Activated CD4-positive, alpha-beta T cell treated with anti-CD3 and anti-CD28 coated beads, Interleukin-2, amount 50 U/mL, for 4 hours (primary cell): ENCODE data around the gene PLCG2.
"Not testable (repeated sequence)": the region's sequence is repeated elsewhere in the genome, so short reads cannot be mapped to it uniquely, and the experiment has no call there.

ENCODE experiments used
- DNase-seq, 2 experiments: peaks; one replicate each; pipeline ENCODE4 v3.0.0-alpha.2; 2020

The PLCG2 gene

DNA sequence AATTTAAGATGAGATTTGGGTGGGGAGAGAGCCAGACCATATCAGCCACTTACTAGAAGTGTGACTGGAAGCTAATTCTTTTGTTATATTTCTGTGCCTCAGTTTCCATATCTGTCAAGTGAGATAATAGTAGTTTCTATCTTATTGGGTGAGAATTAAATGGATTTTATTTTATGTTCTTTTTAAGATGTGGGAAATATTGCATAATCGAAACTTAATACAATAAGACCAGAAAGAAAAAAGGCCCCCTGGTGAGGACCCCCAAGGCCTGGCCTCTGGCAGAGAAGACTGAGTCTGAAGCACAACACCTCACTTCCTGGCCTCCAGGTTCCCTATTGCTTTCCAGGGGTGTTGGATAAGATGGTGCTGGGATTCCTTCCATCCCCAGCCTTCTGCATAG, 13.7 kb downstream of the PLCG2 start:
- no peak for DNase-seq

DNA sequence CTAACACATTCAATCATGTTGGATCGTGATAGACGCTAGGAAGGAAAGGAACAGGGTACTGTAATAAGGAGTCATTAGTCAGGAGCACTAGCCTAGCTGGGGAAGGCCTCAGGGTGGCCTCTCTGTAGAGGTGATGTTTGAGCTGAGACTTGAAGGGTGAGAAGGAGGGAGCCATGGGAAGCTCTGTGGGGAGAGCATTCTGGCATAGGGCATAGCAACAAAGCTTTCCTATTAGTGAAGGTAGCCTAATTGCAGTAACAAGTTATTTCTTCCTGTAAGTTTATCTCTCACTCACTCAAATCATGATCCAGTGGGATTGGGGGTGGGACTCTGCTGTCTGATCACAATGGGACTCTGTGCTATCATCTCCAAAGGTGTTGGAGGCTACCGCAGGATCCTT, 16.1 kb downstream of the PLCG2 start:
- no peak for DNase-seq

- DNase-seq = no peak
Observed at GRCh38 chr16:81796035-81796434, 16.9 kb downstream of the PLCG2 start.

GRCh38 chr16:81796583-81797346, 17.7 kb downstream of the PLCG2 start:
- no peak for DNase-seq

- no peak for DNase-seq
Observed at GRCh38 chr16:81797443-81797842, 18.4 kb downstream of the PLCG2 start.

- no peak for DNase-seq
Observed at GRCh38 chr16:81798311-81799137, 19.4 kb downstream of the PLCG2 start.

DNA sequence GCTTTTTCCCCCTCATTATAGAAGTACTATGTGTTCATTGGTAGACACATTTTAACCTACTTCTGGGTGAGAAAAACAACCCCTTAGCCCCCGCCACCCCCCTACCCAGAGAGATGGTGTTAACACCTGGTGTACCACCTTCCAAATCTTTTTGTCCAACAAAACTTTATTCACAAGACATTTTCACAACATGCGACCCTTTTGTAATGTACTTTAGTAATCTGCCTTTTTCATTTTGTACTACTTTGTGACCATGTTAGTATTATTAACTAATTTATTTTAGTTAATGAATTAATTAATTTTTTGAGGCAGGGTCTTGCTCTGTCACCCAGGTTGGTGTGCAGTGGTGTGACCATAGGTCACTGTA, 20.0 kb downstream of the PLCG2 start:
- no peak for DNase-seq

DNA sequence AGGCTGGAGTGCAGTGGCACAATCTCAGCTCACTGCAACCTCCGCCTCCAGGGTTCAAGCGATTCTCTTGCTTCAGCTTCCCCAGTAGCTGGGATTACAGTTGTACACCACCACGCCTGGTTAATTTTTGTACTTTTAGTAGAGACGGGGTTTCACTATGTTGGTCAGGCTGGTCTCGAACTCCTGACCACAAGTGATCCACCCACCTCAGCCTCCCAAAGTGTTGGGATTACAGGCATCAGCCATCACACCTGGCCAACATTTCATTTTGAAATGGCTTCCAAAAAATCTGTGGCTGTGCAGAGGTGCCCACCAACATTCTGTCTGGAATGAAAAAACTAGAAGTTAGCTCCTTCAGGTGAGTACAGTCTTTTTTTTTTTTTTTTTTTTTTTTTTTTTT, 22.6 kb downstream of the PLCG2 start:
- DNase-seq = not testable (repeated sequence)

DNA sequence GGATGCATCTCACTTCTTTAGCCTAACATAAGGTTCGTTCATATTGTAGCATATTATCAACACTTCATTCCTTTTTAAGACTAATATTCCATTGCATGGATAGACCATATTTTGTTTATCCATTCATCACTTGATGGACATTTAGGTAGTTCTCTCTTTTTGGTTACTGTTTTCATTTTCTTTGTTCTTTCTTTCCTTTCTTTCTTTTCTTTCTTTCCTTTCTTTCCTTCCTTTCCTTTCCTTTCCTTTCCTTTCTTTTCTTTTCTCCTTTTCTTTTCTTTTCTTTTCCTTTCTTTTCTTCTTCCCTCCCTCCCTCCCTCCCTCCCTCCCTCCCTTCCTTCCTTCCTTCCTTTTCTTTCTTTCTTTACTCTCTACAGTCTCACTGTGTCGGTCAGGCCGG, 24.2 kb downstream of the PLCG2 start:
- DNase-seq = no peak

GRCh38 chr16:81804134-81804610, 25.1 kb downstream of the PLCG2 start:
- DNase-seq = no peak

- DNase-seq = no peak
Observed at GRCh38 chr16:81806696-81807095, 27.6 kb downstream of the PLCG2 start.

- DNase-seq = no peak
Observed at GRCh38 chr16:81807767-81808358, 28.8 kb downstream of the PLCG2 start.

DNA sequence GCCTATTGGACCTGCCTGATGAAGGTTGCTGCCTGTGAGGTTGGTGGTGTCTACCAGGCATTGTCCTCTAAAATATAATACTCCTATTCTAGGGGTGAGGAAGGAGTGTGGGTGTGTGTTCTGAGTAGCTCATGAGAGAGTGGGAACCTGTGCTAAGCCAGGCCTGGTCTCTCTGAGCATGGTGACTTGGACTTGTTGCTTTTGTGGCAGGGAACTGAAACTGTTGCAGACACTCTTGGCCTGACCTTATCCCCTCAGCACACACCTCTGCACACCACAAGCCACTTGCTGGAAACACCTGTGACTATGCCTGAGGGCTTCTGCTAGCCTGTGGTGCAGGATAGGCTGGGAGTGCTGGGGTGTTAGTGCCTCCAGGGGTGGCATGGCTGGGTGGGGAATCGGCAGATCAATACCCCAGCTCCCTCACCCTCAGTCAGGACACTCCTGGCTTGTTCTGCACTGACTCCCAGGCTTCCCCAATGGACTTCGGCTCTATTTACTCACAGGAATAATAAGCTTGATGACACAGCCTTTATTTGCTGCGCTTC, 29.9 kb downstream of the PLCG2 start:
- DNase-seq = no peak

GRCh38 chr16:81809567-81809966, 30.5 kb downstream of the PLCG2 start:
- no peak for DNase-seq

GRCh38 chr16:81810361-81810760, 31.3 kb downstream of the PLCG2 start:
- no peak for DNase-seq

DNA sequence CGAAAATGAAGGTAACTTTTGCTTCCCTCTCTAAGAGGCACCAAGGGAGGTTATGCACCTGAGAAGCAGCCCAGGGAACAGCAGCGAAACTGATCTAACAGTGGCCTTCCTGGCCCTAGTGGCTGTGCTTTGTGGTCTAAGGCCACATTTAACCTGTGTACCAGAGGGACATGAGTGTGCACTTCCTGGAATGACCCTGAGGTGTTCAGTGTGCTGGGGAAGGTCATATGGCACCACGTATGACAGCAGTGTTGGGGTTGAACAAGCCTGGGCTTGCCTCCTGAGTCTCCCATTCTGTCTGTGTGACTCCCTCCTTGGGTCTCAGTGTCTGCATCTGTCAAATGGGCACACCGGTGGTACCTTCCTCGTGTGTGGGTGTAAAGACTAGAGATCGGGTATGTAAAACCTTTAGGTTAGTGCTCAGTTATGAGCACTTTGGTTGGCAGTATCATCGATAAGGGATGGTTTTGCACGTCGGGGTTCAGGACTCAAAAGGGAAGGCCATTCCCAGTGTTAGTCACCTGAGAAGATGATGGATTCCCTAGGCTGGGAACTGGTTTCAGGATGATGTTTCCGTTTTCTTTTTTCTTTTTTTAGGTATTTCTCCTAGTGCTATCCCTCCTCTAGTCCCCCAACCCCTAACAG, 31.9 kb downstream of the PLCG2 start:
- DNase-seq = no peak

GRCh38 chr16:81813648-81814047, 34.6 kb downstream of the PLCG2 start:
- DNase-seq = no peak

DNA sequence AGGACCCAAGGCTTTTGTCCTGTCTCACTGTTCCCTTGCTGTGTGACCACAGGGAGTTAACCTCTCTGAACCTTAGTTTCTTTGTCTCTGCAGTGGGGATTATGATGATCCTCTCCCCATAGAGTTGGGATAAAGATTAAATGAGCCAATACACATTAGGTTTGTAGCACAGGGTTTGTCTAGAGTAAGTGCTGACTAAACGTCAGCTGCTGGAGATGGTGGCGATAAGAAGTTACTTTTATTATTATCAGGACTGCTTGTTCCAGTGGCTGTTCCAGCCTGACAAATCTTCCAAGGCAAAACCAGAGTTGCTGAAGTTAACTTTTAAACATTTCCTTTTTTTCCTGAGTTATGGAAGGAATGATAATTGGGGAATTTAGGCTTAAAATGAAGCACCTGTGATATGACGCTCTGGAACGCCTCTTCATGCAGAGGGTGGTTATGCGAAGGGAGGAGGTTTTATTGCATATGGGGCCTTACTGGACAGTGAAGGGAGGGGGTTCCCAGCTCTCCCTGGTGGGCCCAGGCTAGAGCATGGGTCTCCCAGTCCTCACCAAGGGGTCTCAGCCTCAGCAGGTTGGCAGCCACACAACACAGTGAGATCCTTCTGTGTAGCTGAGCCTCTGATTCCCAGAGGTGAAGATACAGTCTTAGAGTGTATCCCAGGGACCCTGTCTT, 35.8 kb downstream of the PLCG2 start:
- no peak for DNase-seq

DNA sequence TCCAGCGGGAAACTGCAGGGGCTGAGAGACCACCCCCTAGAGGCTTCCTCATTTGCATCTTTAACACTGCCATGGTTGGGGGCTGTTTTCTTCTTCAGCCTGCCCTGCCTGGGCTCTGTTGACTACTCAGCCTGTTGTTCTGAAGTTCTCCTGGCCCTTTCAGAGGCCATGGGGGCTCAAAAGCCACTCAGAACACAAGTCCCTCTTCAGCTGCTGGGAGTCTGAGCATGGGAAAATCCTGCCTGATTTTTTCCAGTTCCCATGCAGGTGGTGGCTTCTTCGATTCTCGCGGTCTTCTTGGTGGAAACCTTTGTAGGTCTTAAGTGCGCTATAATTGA, 36.3 kb downstream of the PLCG2 start:
- no peak for DNase-seq

- DNase-seq = no peak
Observed at GRCh38 chr16:81816351-81816750, 37.3 kb downstream of the PLCG2 start.

DNA sequence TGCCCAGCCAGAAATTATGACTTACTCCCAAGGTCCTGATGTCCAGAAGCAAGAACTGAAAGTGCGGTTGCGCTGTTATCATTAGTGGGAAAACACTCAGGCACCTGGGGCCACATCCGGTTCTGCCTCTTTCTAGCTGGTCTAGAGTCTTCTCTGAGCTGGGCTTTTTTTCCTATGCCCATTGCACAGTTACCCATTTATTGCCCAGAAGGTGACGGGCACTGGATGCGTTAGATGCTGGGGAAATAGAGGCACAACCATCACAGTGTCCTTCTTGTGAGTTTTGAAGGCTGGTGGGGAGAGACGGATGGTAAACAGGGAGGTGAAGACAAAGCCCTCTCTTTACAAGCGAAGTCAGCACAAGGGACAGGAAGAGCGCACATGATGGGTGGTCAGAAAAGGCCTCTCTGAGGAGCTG, 37.7 kb downstream of the PLCG2 start:
- DNase-seq = no peak

- no peak for DNase-seq
Observed at GRCh38 chr16:81817296-81817695, 38.2 kb downstream of the PLCG2 start.
